Activated CD4-positive, alpha-beta T cell treated with anti-CD3 and anti-CD28 coated beads for 24 hours (primary cell): ENCODE data around the gene ERCC5.
A peak's percentile ranks its signal among the peaks of the same experiment; 100 is the strongest.

Experiments used
- DNase-seq, 2 donors: peaks; one replicate each; pipeline ENCODE4 v3.0.0-alpha.2; 2020; ENCODE audit warnings: low read depth in 2 of 2

ERCC5 gene

DNA sequence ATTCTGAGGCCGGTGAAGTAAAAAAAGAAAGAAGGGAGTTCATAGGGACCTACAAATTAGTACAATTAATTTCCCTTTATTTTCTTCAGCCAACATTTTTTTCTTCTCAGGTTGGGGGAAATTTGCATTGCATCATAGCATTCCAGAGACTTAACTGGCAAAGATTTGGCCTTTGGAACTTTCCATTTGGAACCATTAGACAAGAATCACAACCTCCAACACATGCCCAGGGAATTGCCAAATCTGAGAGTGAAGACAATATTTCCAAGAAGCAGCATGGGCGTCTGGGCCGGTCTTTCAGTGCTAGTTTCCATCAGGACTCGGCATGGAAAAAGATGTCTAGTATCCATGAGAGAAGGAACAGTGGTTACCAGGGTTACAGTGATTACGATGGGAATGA is 6.4 kb upstream of the ERCC5 start:
- no peak for DNase-seq

DNA sequence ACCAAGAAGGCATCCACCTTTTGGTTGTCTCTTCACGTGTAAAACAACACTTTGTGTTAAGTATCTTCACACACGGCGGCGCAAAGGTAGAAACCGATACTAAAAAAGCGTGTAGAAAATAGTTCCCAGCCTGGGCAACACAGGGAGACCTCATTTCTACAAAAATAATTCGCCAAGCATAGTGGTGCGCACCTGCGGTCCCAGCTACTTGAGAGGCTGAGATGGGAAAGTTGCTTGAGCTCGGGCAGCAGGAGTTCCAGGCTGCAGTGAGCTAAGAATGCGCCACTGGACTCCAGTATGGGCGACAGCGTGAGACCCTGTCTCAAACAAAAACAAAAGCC is 573 bp upstream of the ERCC5 start:
- DNase-seq, result no peak

DNA sequence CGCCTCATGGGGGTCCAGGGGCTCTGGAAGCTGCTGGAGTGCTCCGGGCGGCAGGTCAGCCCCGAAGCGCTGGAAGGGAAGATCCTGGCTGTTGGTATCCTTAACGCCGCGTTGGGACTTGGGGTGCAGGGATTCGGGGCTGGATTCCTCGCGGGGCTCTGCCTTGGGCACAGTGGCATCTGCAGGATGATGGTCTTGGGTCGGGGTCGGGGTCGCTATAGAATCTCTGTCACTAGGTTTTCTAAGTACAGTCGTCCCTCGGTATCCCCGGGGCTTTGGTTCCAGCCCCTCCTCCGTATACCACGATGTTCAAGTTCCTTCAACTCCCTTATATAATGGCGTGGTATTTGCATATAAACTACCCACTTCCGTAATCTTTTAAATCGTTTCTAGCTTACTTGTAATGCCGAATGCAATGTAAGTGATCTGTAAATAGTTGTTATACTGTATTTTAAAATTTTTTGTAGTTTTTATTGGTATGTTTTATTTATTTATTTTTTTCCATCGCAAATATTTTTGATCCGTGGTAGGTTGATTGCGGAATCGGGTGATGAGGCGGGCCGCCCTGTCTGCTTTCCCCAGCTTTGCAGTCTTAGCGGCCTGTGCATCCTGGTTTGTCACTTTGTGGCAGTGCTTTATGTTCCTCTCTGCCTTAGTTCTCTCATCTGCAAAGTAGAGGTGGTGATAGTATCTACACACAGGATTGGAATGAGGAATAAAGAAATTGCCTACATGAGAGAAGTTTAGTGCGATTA is 606 bp downstream of the ERCC5 start:
- peak in 1 of 2 donors; percentile 20 for DNase-seq

DNA sequence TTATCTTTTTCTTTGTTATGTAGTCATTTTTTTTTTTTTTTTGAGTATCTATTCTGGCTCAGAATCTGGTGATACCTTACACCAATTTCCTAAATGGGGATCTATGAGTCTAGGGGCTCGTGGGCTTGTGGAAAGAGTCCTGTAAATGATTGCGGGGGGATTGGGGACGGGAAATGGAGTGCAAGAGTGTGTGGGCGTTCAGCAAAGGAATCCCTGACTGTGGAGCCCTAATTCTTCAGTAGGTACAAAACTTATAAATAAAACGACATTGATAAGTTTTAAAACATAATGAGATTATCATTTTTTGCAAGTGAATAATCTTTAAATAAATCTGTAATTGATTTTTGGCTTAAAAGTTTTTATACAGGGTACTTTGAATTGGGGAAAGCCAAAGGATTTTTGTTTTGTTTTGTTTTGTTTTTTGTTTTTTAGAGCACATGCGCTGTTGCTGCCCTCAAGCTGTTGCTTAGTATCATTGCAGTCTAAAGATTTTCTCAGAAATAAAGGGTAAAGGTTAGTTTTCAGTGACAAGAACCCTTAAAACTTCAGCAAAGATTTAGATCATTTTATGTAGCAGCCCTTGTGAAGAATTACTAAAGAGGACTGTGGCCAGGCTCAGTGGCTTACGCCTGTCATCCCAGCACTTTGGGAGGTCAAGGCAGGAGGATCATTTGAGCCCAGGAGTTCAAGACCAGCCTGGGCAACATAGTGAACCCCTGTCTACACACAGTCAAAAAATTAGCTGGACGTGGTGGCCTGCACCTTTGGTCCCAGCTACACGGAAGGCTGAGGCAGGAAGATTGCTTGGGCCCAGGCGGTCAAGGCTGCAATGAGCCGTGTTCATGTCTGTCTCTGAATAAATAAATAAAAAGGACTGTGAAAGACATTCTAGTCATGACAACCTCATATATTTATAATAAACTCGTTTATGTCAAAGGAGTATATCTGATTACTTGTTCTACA is 1.7 kb downstream of the ERCC5 start:
- no peak for DNase-seq

DNA sequence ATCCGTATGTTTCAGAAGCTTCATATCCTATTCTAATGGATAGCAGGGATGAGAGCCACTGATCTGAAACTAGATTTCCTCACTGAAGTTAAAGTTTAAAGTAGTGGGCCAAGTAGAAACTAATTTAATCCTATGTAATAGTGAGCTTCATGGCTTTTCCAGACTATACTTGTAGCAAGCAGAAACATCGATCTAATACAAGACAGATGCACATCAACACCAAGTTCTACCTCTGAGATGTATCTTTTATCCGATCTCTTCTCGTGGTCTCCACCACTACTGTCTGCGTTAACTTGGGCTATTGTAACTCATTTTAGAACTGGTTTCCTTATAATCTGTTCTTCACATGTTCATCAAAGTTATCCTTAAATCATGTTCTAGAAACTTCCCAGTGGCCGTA is 3.1 kb downstream of the ERCC5 start:
- no peak for DNase-seq

DNA sequence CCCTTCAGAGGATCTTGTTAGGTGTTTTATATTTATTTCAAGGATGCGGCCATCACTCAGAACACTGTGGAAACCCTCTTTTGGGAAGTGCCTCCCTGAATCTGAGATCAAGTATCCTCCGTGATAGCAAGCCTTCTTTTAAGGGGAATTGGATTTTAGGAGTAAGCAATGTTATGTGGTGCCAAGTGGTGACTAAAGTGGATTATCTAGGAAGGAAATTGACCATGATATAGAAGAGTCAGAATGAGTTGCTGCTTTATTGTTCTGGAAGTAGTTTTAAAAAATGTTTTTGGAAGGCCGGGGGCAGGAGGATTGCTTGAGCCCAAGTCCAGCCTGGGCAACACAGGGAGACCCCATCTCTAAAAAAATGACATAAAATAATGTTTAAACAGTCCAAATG is 6.7 kb downstream of the ERCC5 start:
- DNase-seq, result no peak

DNA sequence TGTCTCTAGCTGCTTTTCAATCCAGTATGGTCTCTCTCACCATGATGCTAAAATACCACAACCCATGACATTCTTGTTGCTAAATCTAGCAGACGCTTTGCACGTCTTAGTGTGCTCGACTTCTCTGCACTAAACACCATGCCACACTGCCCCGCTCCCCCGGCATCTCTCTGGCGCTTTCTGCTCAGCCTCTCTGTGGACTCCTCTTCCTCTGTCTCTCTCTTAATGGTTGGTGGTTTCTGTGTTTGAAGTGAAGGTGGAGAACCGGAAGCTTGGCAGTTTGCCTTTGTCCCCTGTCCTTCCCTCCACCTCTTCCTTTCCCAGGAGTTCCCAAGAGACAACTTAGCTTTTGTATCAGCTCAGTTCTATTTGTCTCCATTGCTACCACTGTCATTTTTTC is 8.8 kb downstream of the ERCC5 start:
- no peak for DNase-seq

DNA sequence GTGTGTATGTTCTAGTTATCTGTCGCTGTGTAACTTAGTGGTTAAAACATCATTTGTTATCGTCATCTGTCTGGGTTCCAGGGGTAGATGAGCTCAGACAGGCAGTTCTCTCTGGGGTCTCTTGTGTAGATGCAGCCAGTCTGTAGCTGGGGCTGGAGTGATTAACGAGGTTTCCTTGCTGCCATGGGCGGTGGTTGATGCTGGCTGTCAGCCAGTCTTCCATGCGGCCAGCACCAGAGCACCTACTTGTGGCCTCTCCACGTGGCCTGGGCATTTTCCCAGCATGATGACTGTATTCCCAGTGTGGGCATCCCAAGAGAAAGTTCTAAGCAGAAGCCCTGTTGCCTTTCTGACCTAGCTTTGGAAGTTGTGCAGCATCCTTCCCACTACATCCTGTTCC is 10.7 kb downstream of the ERCC5 start:
- DNase-seq, result no peak

DNA sequence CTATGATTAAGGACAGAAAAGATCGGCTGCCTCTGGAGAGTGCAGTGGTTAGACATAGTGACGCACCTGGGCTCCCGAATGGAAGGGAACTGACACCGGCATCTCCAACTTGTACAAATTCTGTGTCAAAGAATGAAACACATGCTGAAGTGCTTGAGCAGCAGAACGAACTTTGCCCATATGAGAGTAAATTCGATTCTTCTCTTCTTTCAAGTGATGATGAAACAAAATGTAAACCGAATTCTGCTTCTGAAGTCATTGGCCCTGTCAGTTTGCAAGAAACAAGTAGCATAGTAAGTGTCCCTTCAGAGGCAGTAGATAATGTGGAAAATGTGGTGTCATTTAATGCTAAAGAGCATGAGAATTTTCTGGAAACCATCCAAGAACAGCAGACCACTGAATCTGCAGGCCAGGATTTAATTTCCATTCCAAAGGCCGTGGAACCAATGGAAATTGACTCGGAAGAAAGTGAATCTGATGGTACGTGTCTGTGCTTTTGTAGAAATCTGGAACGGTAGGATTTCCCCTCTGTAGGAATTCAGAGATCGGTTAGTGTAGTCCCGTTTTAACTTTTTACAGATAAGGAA is 16.9 kb downstream of the ERCC5 start:
- no peak for DNase-seq

DNA sequence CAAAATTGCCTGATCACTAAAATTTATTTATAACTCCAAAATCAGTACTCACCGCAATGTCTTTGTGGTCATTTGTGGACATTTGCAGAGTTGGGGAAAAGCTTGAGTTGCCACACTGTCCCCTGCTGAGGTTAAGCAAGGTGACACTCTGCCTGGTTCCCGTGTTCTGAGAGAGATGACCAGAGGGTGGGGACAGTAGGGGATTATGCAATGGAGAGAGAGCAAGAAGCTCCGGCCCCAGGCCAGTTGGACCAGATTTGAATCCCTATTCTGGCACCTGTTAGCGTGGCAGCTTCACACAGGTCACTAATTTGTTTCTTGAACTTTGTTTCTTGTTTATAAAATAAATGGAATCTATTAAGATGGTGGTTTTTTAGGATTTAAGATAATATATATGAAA is 17.8 kb downstream of the ERCC5 start:
- DNase-seq, result no peak

DNA sequence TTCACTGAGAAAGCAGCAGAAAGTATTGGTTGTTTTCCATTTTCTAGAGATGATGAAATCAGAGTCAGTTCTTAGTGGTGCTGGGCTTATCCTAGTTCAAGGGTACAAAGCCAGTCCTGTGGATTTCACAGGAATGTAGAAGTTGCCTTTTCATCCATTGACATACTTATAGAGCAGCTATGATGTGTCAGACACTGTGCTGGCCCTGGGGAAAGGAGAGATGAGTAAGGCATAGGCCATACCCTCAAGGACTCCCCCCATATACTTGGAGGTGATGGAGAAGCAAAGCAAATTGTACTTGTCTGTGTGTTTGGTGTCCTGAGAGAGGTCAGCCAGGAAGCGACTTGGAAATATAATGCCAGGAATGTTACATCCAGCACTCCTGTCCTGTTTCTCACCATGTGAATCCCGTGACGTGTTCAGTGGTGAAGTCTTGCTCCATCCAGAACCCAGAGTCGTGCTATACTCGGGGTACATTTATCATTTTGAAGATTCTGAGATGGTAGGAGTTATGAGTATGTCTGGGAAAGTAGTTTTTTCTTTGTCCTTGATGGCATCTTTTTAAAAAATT is 22.6 kb downstream of the ERCC5 start:
- DNase-seq, result no peak

DNA sequence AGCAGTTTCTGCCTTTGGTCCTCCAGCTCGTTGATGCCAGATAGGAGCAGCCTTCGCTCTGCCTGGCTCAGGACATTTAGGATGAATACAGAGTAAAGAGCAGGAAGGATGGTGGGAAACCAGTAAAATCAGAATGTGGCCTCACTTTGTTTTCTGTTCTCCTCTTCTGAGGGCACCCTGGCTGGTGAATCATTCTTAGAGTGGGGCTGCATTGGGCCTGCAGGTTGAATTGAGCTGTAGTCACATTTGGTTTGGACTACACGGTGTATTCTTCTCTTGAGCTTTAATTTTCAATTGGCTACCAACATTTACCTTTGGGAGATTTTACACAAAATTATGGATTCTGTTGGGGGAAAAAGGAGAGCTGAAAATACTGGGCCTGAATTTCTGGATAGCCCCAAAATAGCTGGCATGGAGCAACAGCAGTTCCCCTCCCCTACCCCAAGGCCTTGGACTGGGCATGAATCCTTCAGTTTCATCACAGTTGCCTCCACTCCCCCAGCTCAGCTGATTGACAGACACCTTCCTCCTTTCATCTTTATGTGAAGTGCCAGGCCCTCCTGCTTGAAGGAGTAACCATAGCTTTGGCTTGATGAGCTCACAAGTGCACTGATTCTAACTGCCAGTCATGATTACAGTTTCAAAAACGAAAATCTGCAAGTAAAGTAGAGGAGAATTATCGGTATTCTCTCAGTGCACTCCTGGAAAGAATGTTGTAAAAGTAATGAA is 24.3 kb downstream of the ERCC5 start:
- DNase-seq, result no peak

DNA sequence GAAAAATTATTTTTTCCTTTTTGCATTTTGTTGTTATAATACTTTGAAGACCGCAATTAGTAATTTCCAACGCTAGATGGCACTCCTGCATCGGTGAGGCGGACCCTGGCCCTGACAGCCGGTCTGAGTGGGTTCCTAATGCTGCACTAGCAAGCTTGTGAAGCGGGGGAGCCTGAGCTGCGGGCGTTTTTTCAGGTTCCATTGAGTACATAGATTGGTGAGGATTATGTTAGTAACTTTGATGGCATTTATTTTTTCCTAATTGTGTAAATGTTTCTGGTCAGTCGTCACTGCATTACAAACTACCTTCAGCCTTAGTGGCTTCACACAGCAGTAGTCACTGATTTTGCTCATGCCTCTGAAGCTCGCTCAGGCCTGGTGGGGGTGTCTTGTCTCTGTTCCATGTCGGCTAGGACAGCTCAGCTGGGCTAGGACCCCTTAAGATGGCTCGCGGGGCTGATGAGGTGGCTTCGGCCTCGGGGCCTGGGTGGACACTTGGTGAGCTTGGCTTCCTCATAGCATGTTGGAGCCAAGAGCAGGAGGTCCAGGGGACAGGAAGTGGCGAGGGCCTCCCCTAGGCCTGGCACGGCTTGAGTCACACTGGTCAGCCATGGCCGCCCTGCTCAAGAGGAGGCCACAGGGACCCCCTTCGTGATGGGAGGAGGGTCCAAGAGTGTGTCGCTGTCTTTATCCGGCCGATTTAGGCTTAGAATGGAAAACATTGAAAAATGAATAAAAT is 25.0 kb downstream of the ERCC5 start:
- peak in 1 of 2 donors; percentile 29 for DNase-seq

DNA sequence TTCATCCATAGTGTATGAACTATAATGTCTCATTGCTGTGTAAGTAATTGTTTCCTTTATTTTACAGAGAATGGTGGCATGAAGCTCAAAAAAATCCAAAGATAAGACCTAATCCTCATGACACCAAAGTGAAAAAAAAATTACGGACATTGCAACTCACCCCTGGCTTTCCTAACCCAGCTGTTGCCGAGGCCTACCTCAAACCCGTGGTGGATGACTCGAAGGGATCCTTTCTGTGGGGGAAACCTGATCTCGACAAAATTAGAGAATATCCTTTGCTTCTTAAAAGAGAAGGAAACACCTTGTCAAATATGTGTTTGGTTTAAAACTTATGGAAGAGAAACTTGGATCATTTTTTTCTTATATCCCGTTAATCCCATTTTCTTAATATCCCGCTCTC is 26.3 kb downstream of the ERCC5 start:
- DNase-seq, result no peak

DNA sequence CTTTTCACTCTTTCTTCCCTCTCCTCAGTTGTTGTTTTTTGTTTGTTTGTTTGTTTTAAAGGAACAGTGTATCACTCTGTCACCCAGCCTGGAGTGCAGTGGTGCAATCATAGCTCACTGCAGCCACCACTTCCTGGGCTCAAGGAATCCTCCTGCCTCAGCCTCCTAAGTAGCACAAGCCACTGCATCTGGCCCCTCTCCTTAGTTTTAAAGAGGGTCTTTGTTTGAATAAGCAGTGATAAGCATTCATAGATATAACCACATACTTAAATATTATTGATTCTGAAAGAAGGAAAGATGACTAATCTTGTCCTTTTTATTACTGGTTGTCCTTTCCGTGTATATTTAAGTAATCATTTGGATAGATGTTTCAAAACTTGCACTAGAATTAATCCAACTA is 26.7 kb downstream of the ERCC5 start:
- DNase-seq, result no peak

DNA sequence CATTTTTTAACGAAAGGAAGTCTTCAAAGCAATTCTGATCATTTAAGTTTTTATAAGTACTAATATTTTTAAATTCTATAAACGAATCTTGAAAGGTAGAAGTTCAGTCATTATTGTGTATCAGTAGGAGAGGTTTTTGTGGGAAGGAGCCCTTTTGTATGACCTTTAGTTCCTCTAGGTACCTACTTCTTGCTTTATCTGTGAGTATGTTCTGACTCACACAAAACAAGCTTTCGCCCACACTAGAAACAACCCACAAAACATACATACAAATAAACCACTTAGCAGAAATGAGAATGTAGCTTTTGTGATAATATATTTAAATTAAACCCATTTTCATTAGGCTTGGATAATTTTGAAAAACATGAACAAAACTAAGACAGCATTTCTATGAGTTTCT is 27.8 kb downstream of the ERCC5 start:
- DNase-seq, result no peak

DNA sequence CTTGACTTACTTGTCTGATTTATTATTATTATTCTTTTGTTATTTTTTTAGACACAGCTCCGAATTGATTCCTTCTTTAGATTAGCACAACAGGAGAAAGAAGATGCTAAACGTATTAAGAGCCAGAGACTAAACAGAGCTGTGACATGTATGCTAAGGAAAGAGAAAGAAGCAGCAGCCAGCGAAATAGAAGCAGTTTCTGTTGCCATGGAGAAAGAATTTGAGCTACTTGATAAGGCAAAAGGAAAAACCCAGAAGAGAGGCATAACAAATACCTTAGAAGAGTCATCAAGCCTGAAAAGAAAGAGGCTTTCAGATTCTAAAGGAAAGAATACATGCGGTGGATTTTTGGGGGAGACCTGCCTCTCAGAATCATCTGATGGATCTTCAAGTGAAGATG is 29.4 kb downstream of the ERCC5 start:
- no peak for DNase-seq

DNA sequence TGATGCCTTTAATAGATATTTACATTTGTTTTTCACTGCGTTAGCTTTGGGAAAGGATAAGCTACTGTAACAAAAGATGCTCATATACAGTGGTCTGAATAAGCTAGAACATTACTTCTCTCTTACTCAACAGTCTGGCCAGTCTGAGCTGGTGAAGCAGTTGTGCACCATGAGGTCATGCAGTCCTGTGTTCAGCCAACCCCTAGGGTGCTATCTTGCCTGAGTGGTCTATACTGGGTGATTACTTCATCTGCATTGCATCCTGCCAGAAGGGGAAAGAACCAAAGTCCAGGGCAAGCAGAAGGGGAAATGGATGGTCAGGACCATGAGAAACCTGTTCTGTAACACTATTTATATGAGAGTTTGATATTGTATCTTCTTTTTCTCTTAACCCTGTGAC is 31.5 kb downstream of the ERCC5 start:
- DNase-seq, result no peak

DNA sequence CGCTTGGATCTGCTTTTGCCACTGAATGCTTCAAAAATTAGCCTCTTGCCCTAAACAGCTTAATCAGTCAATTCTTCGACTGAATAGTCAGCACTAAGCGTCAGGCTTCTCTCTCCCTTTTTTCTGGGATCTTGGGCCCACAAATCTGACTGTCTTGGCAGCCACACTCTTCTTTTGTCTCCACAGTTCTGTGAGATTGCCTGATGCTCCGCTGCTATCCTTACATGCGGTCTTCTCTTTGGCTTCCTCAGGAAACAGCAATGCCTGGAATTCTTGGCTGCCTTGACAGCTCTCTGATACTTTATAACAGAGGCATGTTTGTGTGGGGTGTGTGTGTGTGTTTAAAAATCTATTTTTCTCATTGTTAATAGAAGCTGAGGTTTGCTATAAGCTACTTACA is 32.6 kb downstream of the ERCC5 start:
- DNase-seq, result no peak

DNA sequence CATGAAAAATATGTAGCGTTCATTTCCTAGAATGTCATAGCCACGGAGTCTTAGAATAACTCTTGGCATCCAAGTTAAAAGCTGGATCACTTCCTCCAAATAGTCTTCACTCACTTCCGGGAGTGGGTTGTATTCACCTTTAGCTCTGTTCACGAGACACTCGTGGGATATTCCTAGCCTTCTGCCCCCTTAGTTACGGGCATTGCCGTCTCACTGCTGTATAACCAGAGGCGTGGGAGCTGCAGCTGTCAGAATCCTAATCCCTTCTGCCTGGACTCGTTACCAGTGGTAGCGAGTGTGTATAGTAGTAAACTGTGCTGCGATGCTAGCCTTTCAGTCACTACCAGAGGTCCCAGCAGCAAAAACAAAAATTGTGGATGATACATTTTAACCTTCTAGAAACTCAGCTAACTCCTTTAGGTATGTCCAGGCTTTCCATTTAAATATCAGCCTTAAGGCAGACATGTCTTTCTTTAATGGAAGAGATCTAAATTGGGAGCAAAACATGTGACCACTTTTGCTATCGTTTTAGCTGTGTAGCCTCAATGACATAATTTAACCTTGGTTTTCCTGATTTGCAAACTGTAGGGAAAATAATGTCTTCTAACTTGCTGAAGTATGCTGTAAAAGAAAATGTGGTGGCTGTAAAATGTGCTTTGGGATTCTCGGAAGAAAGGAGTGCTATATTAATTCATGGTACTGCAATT is 34.1 kb downstream of the ERCC5 start:
- DNase-seq, result no peak
